CD4-positive, alpha-beta T cell treated with Interferon alpha-2 for 1 hour (primary cell): ENCODE results near the gene STAG1.
"Not testable (repeated sequence)": the region's sequence is repeated elsewhere in the genome, so short reads cannot be mapped to it uniquely, and the experiment has no call there.

ENCODE experiments used
- DNase-seq, 2 donors: peaks; one replicate each; pipeline ENCODE4 v3.0.0-alpha.2; 2020 to 2022

Gene STAG1

GRCh38 chr3:136741063-136741462 is 11.1 kb downstream of the STAG1 start:
- DNase-seq = no peak

- DNase-seq = no peak
These were observed 11.7 kb downstream of the STAG1 start for GRCh38 chr3:136740351-136740958.

- DNase-seq = not testable (repeated sequence)
These were observed 15.2 kb downstream of the STAG1 start for GRCh38 chr3:136736950-136737349.

GRCh38 chr3:136735103-136735502 is 17.1 kb downstream of the STAG1 start:
- DNase-seq = no peak

GRCh38 chr3:136734382-136735070 is 17.7 kb downstream of the STAG1 start:
- DNase-seq = peak in 1 of 2 donors; percentile 40

GRCh38 chr3:136733317-136733833 is 18.8 kb downstream of the STAG1 start:
- no peak for DNase-seq

GRCh38 chr3:136731274-136731884 is 20.8 kb downstream of the STAG1 start:
- DNase-seq = no peak

- DNase-seq = no peak
These were observed 21.4 kb downstream of the STAG1 start for GRCh38 chr3:136730595-136731273.

- no peak for DNase-seq
These were observed 23.3 kb downstream of the STAG1 start for GRCh38 chr3:136728918-136729317.

GRCh38 chr3:136728473-136728872 is 23.7 kb downstream of the STAG1 start:
- peak in 1 of 2 donors; percentile 26 for DNase-seq

GRCh38 chr3:136725468-136725867 is 26.7 kb downstream of the STAG1 start:
- no peak for DNase-seq

- not testable (repeated sequence) for DNase-seq
These were observed 29.3 kb downstream of the STAG1 start for GRCh38 chr3:136722916-136723315.

GRCh38 chr3:136722399-136722798 is 29.8 kb downstream of the STAG1 start:
- DNase-seq = not testable (repeated sequence)

- DNase-seq = no peak
These were observed 32.1 kb downstream of the STAG1 start for GRCh38 chr3:136720091-136720490.

- no peak for DNase-seq
These were observed 35.5 kb downstream of the STAG1 start for GRCh38 chr3:136716629-136717028.

- peak in 1 of 2 donors; percentile 42 for DNase-seq
These were observed 38.2 kb downstream of the STAG1 start for GRCh38 chr3:136714020-136714419.

GRCh38 chr3:136712941-136713340 is 39.2 kb downstream of the STAG1 start:
- DNase-seq = no peak

- not testable (repeated sequence) for DNase-seq
These were observed 40.3 kb downstream of the STAG1 start for GRCh38 chr3:136711888-136712287.

- no peak for DNase-seq
These were observed 40.9 kb downstream of the STAG1 start for GRCh38 chr3:136711277-136711676.

- DNase-seq = not testable (repeated sequence)
These were observed 42.4 kb downstream of the STAG1 start for GRCh38 chr3:136709775-136710174.

GRCh38 chr3:136708333-136708985 is 43.7 kb downstream of the STAG1 start:
- no peak for DNase-seq

- no peak for DNase-seq
These were observed 48.7 kb downstream of the STAG1 start for GRCh38 chr3:136703429-136703828.
